ENCODE measurements around the gene MVD.

MVD gene

GRCh38 chr16:88631384-88631783 lies 31.5 kb downstream of the MVD start:
- no peak for FAIRE-seq
- DNase-seq (ENCODE audit: extremely low spot score, insufficient read length, low read depth), result no peak

- DNase-seq (ENCODE audit: extremely low spot score, insufficient read length, low read depth) (no peak), FAIRE-seq (no peak)
Measured at GRCh38 chr16:88630941-88631340, 31.9 kb downstream of the MVD start.

DNA sequence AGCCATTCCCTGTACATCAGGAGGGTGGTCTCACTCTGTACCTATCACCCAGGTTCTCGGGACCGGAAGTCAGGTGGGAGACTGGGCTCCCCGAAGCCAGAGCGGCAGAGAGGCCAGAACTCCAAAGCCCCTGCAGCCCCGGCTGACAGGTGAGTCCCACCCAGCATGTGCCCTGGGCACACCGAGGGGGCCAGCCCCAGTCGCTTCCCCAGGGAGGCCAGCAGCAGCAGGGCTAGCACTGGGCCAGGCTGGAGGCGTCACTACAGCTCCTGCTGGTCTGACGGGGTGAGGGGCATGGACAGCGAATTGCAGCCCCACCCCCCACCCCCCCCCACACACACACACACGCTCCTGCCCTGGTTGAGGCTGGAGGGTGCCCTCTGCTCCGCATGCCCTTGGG lies 32.5 kb downstream of the MVD start:
- DNase-seq (ENCODE audit: extremely low spot score, insufficient read length, low read depth) (no peak), FAIRE-seq (no peak)

DNA sequence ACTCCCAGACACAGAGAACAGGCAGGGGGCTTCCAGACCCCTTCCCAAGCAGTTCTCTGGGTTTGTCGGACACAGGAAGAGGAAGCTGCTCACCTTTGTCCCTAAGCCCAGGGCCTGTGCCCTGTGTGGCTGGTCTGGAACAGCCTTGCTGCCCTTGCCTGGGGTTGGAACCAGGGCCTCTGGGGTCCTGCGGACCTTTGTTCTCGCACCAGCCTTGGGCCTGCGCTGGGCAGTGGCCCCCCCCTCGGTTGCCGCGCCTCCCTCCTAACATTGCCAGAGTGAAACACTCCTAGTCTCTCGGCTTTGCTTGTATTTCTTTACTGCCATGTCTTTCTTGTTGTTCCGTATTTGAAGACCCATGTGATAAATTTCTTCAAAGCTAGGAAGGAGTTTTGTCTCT lies 33.1 kb downstream of the MVD start:
- no peak for DNase-seq (ENCODE audit: extremely low spot score, insufficient read length, low read depth)
- no peak for FAIRE-seq

GRCh38 chr16:88628512-88628974 lies 34.3 kb downstream of the MVD start:
- DNase-seq (ENCODE audit: extremely low spot score, insufficient read length, low read depth), result no peak
- no peak for FAIRE-seq

DNA sequence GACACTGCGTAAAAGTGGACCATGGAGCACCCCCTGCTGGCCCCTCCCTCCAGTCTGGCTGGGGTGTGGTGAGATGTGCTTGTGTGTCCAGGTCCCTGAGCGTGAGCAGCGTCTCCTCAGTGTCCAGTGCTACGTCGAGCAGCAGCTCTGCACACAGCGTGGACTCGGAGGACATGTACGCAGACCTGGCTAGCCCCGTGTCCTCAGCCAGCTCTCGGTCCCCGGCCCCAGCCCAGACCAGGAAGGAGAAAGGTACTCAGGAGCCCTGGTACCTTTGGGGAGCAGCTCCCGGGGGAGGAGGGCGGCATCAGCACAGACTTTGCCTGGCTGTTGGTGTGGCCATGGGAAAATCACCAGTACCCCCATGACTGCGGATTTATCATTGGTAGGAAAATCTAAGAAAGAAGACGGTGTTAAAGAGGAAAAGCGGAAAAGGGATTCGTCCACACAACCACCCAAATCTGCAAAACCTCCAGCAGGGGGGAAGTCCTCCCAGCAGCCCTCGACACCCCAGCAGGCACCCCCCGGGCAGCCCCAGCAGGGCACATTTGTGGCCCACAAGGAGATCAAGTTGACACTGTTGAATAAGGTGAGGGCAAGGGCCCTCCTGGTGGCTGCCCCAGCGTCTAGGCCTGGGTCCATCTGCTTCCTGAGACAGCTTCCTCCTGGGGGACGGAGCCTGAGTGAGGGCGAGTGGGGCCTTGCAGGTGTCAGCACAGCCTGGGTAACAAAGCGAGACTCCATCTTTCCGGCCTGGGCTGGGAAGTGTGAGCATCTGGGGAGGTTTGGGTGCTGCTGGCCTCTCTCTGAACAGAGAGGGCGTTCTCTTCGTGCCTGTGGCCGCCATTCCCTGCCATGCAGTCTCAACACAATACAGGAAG lies 35.1 kb downstream of the MVD start:
- no peak for FAIRE-seq
- DNase-seq (ENCODE audit: extremely low spot score, insufficient read length, low read depth), result no peak

DNA sequence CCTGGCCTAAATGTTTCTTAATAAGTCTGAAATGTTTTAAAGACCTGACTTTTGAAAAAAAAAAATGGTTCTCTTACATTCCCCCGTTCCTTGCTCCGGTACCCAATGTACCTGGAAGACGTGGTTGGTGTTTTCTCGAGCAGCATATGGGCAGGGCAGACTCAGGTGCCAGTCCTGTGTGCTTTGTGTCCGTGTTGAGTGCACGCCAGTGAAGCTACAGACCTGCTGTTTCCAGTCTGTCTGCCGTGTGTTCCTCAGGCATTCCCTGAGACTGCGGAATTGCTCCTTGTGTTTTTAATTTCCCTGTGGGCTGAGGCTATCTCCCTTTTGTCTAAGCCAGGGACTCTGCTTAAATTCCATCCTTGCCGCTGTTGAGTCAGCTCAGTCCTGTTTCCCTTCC lies 36.2 kb downstream of the MVD start:
- FAIRE-seq (no peak), DNase-seq (ENCODE audit: extremely low spot score, insufficient read length, low read depth) (no peak)

DNA sequence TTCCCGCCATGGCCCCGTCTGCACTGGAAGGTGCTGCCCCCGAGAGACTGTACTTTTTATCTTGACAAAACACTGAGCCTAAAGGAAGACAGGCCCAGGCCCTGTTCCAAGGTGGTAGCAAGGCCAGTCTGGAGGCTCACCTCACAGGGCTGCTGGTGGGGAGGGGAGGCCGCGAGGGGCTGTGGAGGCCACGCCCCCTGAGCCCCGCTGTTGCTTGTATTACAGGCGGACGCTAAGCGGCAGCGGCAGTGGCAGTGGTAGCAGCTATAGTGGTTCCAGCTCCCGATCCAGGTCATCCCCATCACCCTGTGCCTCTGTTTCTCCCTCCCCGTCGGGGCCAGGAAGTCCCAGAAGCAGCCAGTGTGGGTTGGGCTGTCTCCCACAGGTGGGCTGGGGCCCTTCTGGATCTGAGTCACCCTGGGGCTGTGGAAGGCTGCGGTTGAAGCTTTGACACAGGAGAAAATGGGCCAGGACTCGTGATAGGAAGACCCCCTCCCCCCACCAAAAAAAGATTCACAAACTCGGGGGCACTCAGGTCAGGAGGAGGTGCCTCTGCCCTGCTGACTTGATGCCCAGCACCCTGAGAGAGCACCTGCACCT lies 37.8 kb downstream of the MVD start:
- no peak for FAIRE-seq
- DNase-seq (ENCODE audit: extremely low spot score, insufficient read length, low read depth), result no peak

GRCh38 chr16:88624481-88624880 lies 38.4 kb downstream of the MVD start:
- FAIRE-seq (no peak), DNase-seq (ENCODE audit: extremely low spot score, insufficient read length, low read depth) (no peak)

DNA sequence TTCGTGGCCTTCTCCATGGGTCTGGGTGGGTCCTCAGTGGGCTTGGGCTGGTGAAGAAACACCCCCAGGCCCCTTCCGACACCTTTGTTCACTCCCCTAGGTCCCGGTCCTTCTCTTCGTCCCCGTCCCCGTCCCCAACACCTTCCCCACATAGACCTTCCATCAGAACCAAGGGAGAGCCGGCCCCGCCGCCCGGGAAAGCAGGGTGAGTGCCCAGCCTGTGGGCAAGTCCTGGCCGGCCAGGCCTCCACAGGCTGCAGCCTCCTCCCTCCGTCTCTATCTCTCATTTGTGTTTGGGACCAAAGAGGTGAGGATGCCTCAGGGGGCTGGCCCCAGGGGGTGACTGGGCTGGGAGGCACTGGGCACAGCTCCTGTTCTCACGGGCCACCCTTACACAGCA lies 39.0 kb downstream of the MVD start:
- DNase-seq (ENCODE audit: extremely low spot score, insufficient read length, low read depth), result no peak
- no peak for FAIRE-seq

DNA sequence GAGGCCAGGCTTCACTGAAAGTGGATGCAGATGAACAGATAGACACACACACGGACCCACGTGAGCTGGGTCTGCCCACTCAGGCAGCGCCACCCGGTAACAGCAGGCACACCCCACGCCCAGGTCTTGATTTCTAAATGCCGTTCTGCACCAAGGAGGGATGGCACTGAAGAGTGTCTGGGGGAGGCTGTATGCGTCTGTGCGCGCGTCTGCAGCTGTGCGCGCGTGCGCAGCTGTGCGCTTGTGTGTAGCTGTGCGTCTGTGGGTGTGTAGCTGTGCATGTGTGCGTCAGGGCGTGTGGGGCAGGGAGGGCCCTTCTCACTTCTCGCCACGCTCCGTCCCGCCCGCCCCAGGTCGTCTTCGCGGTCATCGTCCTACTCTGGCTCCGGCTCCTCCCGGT lies 40.0 kb downstream of the MVD start:
- FAIRE-seq, result no peak
- no peak for DNase-seq (ENCODE audit: extremely low spot score, insufficient read length, low read depth)

DNA sequence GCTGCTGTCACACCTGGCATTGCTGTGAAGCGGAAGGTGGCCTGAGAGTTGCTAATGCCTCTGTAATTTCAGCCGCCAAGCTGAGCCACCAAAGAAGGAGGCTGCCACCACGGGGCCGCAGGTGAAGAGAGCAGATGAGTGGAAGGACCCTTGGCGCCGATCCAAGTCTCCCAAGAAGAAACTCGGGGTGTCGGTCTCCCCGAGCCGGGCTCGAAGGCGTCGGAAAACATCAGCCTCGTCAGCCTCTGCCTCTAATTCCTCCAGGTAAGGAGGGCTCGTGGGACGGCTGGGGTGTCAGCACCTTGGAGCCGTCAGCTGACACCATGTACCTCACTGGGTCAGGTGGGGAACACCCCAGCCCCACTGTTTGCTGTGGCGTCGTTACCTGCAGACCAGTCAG lies 40.8 kb downstream of the MVD start:
- FAIRE-seq, result no peak
- no peak for DNase-seq (ENCODE audit: extremely low spot score, insufficient read length, low read depth)

GRCh38 chr16:88619859-88620815 lies 42.8 kb downstream of the MVD start:
- no peak for DNase-seq (ENCODE audit: extremely low spot score, insufficient read length, low read depth)
- no peak for FAIRE-seq

DNA sequence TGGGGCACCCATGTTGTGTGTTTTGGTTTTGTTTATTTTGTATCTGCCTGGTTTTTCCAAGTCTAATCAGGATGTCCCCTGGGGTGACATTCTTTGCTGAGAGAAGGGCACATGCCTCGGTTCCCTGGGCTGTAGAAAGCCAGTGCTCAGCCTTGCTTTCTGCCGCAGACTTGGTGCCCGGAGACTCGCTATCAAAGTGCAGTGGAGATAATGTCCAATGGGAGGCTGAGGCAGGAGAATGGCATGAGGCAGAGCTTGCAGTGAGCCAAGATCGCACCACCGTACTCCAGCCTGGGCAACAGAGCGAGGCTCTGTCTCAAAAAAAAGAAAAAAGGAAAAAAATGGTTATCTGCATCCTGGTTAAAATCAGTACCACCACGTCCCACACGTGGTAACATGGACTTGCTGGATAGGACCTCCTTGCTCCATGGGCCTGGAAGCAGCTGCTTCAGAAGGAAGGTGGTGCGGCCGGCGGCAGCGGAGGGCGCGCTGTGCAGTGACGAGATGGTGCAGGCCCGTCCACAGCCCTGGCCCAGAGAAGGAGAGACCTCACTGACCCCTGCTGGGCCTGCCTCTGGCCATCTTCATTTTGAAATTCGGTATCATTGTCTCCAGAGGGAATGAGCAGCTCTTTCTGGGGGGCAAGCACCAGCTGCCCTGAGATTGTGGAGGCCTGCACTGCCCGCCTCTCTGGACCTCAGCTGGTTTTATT lies 43.8 kb downstream of the MVD start:
- DNase-seq (ENCODE audit: extremely low spot score, insufficient read length, low read depth), result no peak
- no peak for FAIRE-seq

GRCh38 chr16:88618182-88618955 lies 44.5 kb downstream of the MVD start:
- no peak for DNase-seq (ENCODE audit: extremely low spot score, insufficient read length, low read depth)
- FAIRE-seq, result no peak

DNA sequence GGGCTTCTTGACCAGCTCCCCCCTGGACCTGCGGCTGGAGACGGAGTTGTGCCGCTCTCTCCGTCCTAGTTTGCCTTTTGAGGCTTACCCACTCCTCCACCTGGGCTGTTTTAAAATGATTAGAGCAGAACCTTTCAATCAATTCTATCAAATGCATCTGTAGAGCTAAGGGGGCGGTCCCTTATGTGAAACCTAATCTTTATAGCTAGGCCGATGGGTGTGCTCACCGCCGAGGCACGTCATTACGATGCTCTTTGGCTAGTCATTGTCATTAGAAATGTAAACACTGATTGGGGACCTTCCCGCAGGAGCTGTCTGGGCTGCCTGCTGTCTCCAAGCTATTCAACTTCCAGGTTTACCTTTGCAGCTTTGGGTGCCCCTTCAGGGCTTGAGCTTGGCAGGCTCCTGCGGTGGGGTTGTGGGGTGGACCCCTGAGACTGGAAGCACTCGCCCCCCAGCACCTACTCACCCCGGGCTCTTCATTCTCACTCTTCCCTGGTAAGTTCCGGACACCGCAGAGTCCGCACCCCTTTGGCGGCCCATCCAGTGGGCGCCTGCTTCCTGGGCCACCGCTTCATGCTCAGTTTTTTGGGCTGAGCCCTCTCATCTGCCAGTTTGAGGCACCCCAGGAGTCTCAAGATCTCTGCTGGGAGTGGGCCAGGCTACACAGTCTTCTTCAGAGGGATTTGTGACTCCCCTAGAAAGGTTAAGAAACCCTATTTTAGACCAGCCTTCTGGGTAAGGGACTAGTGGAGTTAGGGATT lies 45.4 kb downstream of the MVD start:
- no peak for DNase-seq (ENCODE audit: extremely low spot score, insufficient read length, low read depth)
- FAIRE-seq, result no peak

- no peak for DNase-seq (ENCODE audit: extremely low spot score, insufficient read length, low read depth)
- FAIRE-seq, result no peak
Measured at GRCh38 chr16:88616736-88617135, 46.2 kb downstream of the MVD start.

DNA sequence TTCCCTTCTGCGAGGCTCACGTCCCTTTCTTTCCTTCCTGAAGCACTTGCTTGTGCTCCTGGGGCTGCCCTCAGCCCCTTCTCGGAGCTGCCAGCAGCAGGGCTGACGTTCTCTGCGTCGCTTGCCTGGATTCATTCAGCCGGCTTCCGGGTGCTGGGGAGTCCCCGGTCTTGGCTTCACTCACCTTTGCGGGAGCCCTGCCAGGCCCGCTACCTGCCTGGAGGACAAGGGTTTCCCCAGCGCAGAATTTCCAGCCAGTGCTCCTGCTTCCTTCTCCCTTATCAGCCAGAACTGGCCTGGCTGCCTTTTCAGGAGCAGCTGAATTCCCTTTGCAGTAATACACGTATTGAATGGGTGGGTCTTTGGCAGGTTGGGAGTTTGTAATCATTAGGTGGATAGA lies 46.6 kb downstream of the MVD start:
- no peak for DNase-seq (ENCODE audit: extremely low spot score, insufficient read length, low read depth)
- no peak for FAIRE-seq

All from GM18507 (cell line).